CD4-positive, CD25-positive, alpha-beta regulatory T cell (primary cell): ENCODE results near the gene INO80B. TPM values are rescaled to one million over a fixed set of nuclear protein-coding genes. Genes with fewer than 3 reads are reported as not detected.
"Not testable (repeated sequence)": the region's sequence is repeated elsewhere in the genome, so short reads cannot be mapped to it uniquely, and the experiment has no call there.

Experiments used
- ATAC-seq, 2 donors: fragments of 150-1000 bp; cut with Tn5 transposase; one replicate each; pipeline ENCODE4 v1.10.0; 2021; ENCODE audit warnings: low read depth in 2 of 2, moderate number of reproducible peaks in 2 of 2, moderate library complexity in 1 of 2
- DNase-seq, 3 donors: peaks; one replicate each; pipeline versions ENCODE4 v3.0.0 to v3.0.0-alpha.2; 2012 to 2022; ENCODE audit warnings: mixed read lengths in 1 of 3
- H3K27ac ChIP-seq: one replicate; pipeline ENCODE4 v1.7.0; 2013; ENCODE audit warnings: mild to moderate bottlenecking, low read length; ENCODE audit not compliant: insufficient read depth, poor library complexity, severe bottlenecking
- H3K27me3 ChIP-seq: one replicate; pipeline ENCODE4 v1.7.0; 2013; ENCODE audit warnings: low read length; ENCODE audit not compliant: control insufficient read depth, insufficient read depth
- H3K36me3 ChIP-seq: one replicate; pipeline ENCODE4 v1.7.0; 2013; ENCODE audit warnings: mild to moderate bottlenecking, low read length, moderate library complexity; ENCODE audit not compliant: control insufficient read depth, insufficient read depth
- H3K4me1 ChIP-seq: 2 replicates; pipeline ENCODE4 v1.7.0; 2013; ENCODE audit warnings: mild to moderate bottlenecking, low read length; ENCODE audit not compliant: insufficient read depth, control insufficient read depth, poor library complexity, severe bottlenecking
- H3K4me3 ChIP-seq: one replicate; pipeline ENCODE4 v1.7.0; 2013; ENCODE audit warnings: low read depth, mild to moderate bottlenecking, low read length, moderate library complexity
- H3K9me3 ChIP-seq, 2 experiments: 1 replicate in 1 of 2; 2 replicates in 1 of 2; pipeline ENCODE4 v1.7.0; 2013; ENCODE audit warnings: low read length in 2 of 2, mild to moderate bottlenecking in 1 of 2, moderate library complexity in 1 of 2; ENCODE audit not compliant: control insufficient read depth in 2 of 2
- H3K27ac Mint-ChIP-seq, 3 donors: one replicate each; pipeline ENCODE4 v1.8.0; 2020 to 2022; ENCODE audit warnings: mild to moderate bottlenecking in 3 of 3, mixed read lengths in 3 of 3, moderate library complexity in 2 of 3
- H3K27me3 Mint-ChIP-seq: one replicate; pipeline ENCODE4 v1.8.0; 2022; ENCODE audit warnings: mild to moderate bottlenecking, mixed read lengths
- H3K36me3 Mint-ChIP-seq: one replicate; pipeline ENCODE4 v1.8.0; 2020; ENCODE audit warnings: mixed read lengths
- H3K4me1 Mint-ChIP-seq, 4 donors: one replicate each; pipeline ENCODE4 v1.8.0; 2020 to 2022; ENCODE audit warnings: mixed read lengths in 4 of 4, mild to moderate bottlenecking in 1 of 4
- H3K4me3 Mint-ChIP-seq, 4 donors: one replicate each; pipeline ENCODE4 v1.8.0; 2020 to 2022; ENCODE audit warnings: mild to moderate bottlenecking in 4 of 4, mixed read lengths in 4 of 4, moderate library complexity in 3 of 4
- H3K9me3 Mint-ChIP-seq, 7 donors: one replicate each; pipeline ENCODE4 v1.8.0; 2020 to 2022; ENCODE audit warnings: mixed read lengths in 7 of 7, mild to moderate bottlenecking in 3 of 7, moderate library complexity in 2 of 7
- polyA plus RNA-seq, 4 donors: library from polyadenylated mRNA; unstranded; fragments of 300-500 nt; fragmentation: Illumina TruSeq; gene quantifications; one replicate each; pipeline ENCODE4 v1.2.3, GENCODE V29; 2021
- total RNA-seq: library from RNA; stranded (reverse); gene quantifications from one replicate; pipeline ENCODE4 v1.2.3, GENCODE V29; 2022

INO80B gene
- total and polyA plus RNA-seq, 5 donors from 2014 or later: 5.0 to 62.6 (median 5.9) TPM

- H3K9me3 Mint-ChIP-seq: no peaks in the 10 kb centered on the region
- peak overlapping the region in 2 of 4 donors; percentile 11 to 80 for H3K4me3 Mint-ChIP-seq
- no peak for ATAC-seq
- no peak for DNase-seq
- H3K4me1 ChIP-seq: peaks cover 19% of the 10 kb centered on the region
- no peak overlapping the region for H3K4me3 ChIP-seq
- H3K4me1 Mint-ChIP-seq: peaks cover 6 to 35% (median 14%) of the 10 kb centered on the region in 4 donors
- H3K27ac Mint-ChIP-seq: no peak overlapping the region
- H3K27me3 Mint-ChIP-seq: peaks cover 20% of the 10 kb centered on the region
- H3K27me3 ChIP-seq: no peaks in the 10 kb centered on the region
- H3K36me3 Mint-ChIP-seq: no peaks in the 10 kb centered on the region
- no peak overlapping the region for H3K27ac ChIP-seq
- H3K36me3 ChIP-seq: no peaks in the 10 kb centered on the region
- no peaks in the 10 kb centered on the region for H3K9me3 ChIP-seq
Measured at GRCh38 chr2:74416778-74417177, 38.1 kb upstream of the INO80B start.

- Histone ChIP-seq H3K27ac (no peak overlapping the region), H3K36me3 (no peaks in the 10 kb centered on the region), H3K4me1 (peaks cover 23% of the 10 kb centered on the region), H3K9me3 (no peaks in the 10 kb centered on the region), H3K27me3 (no peaks in the 10 kb centered on the region), H3K4me3 (no peak overlapping the region)
- no peaks in the 10 kb centered on the region for H3K9me3 Mint-ChIP-seq
- DNase-seq (no peak), ATAC-seq (no peak)
- H3K27me3 Mint-ChIP-seq: peaks cover 24% of the 10 kb centered on the region
- no peak overlapping the region for H3K27ac Mint-ChIP-seq
- no peaks in the 10 kb centered on the region for H3K36me3 Mint-ChIP-seq
- H3K4me3 Mint-ChIP-seq: peak overlapping the region in 1 of 4 donors; percentile 11
- H3K4me1 Mint-ChIP-seq: peaks cover 6 to 39% (median 16%) of the 10 kb centered on the region in 4 donors
Measured at GRCh38 chr2:74417197-74417596, 37.7 kb upstream of the INO80B start.

GRCh38 chr2:74417763-74418162 lies 37.1 kb upstream of the INO80B start:
- no peaks in the 10 kb centered on the region for H3K9me3 ChIP-seq
- ATAC-seq (no peak), DNase-seq (no peak)
- no peak overlapping the region for H3K4me3 ChIP-seq
- H3K36me3 ChIP-seq: no peaks in the 10 kb centered on the region
- no peaks in the 10 kb centered on the region for H3K9me3 Mint-ChIP-seq
- peaks cover 6 to 44% (median 16%) of the 10 kb centered on the region in 4 donors for H3K4me1 Mint-ChIP-seq
- peaks cover 24% of the 10 kb centered on the region for H3K4me1 ChIP-seq
- H3K4me3 Mint-ChIP-seq: peak overlapping the region in 1 of 4 donors; percentile 75
- no peak overlapping the region for H3K27ac ChIP-seq
- H3K36me3 Mint-ChIP-seq: no peaks in the 10 kb centered on the region
- no peak overlapping the region for H3K27ac Mint-ChIP-seq
- no peaks in the 10 kb centered on the region for H3K27me3 ChIP-seq
- peaks cover 24% of the 10 kb centered on the region for H3K27me3 Mint-ChIP-seq

- H3K36me3 Mint-ChIP-seq: no peaks in the 10 kb centered on the region
- H3K9me3 Mint-ChIP-seq: no peaks in the 10 kb centered on the region
- no peak for DNase-seq
- Histone ChIP-seq H3K4me1 (peaks cover 24% of the 10 kb centered on the region), H3K36me3 (no peaks in the 10 kb centered on the region), H3K9me3 (no peaks in the 10 kb centered on the region), H3K27me3 (no peaks in the 10 kb centered on the region), H3K27ac (no peak overlapping the region), H3K4me3 (no peak overlapping the region)
- H3K27ac Mint-ChIP-seq: peak overlapping the region in 1 of 3 donors; percentile 62
- H3K4me1 Mint-ChIP-seq: peaks cover 6 to 44% (median 16%) of the 10 kb centered on the region in 4 donors
- ATAC-seq: no peak
- H3K4me3 Mint-ChIP-seq: no peak overlapping the region
- H3K27me3 Mint-ChIP-seq: peaks cover 20% of the 10 kb centered on the region
Measured at GRCh38 chr2:74418312-74418711, 36.6 kb upstream of the INO80B start.

- no peaks in the 10 kb centered on the region for H3K27me3 ChIP-seq
- no peak overlapping the region for H3K27ac ChIP-seq
- no peaks in the 10 kb centered on the region for H3K36me3 ChIP-seq
- Mint-ChIP-seq H3K9me3 (no peaks in the 10 kb centered on the region), H3K4me1 (peaks cover 6 to 37% (median 15%) of the 10 kb centered on the region in 4 donors), H3K27me3 (peaks cover 18% of the 10 kb centered on the region), H3K4me3 (peak overlapping the region in 2 of 4 donors; percentile 25 to 73), H3K36me3 (no peaks in the 10 kb centered on the region), H3K27ac (no peak overlapping the region)
- no peak overlapping the region for H3K4me3 ChIP-seq
- peaks cover 24% of the 10 kb centered on the region for H3K4me1 ChIP-seq
- DNase-seq: no peak
- no peaks in the 10 kb centered on the region for H3K9me3 ChIP-seq
- no peak for ATAC-seq
Measured at GRCh38 chr2:74419345-74419744, 35.5 kb upstream of the INO80B start.

GRCh38 chr2:74420006-74420405 lies 34.9 kb upstream of the INO80B start:
- H3K9me3 ChIP-seq: no peaks in the 10 kb centered on the region
- no peaks in the 10 kb centered on the region for H3K36me3 Mint-ChIP-seq
- peaks cover 18% of the 10 kb centered on the region for H3K4me1 ChIP-seq
- peak overlapping the region in 2 of 3 donors; percentile 85 to 99 for H3K27ac Mint-ChIP-seq
- peak overlapping the region; percentile 47 for H3K27ac ChIP-seq
- H3K27me3 ChIP-seq: no peaks in the 10 kb centered on the region
- H3K4me3 Mint-ChIP-seq: peak overlapping the region; percentile 70 to 94 (median 85)
- DNase-seq (peak in 1 of 3 donors; percentile 26), ATAC-seq (no peak)
- no peak overlapping the region for H3K4me3 ChIP-seq
- H3K36me3 ChIP-seq: no peaks in the 10 kb centered on the region
- no peaks in the 10 kb centered on the region for H3K9me3 Mint-ChIP-seq
- peaks cover 6 to 37% (median 15%) of the 10 kb centered on the region in 4 donors for H3K4me1 Mint-ChIP-seq
- H3K27me3 Mint-ChIP-seq: peaks cover 18% of the 10 kb centered on the region

GRCh38 chr2:74420443-74421103 lies 34.3 kb upstream of the INO80B start:
- H3K36me3 ChIP-seq, DNase-seq, H3K36me3 Mint-ChIP-seq, H3K9me3 Mint-ChIP-seq, H3K9me3 ChIP-seq, H3K27me3 ChIP-seq, ATAC-seq: not testable (repeated sequence)
- peaks cover 6 to 33% (median 15%) of the 10 kb centered on the region in 4 donors for H3K4me1 Mint-ChIP-seq
- peak overlapping the region; percentile 88 to 99 (median 98) for H3K4me3 Mint-ChIP-seq
- H3K27ac Mint-ChIP-seq: peak overlapping the region; percentile 32 to 99 (median 94)
- Histone ChIP-seq H3K27ac (peak overlapping the region; percentile 94), H3K4me1 (peaks cover 13% of the 10 kb centered on the region), H3K4me3 (peak overlapping the region; percentile 86)
- peaks cover 18% of the 10 kb centered on the region for H3K27me3 Mint-ChIP-seq
